HG03354 (cell line): ENCODE measurements around the gene TRMT112.

Experiments
- ATAC-seq: cut with Tn5 transposase; IDR thresholded peaks from one replicate; pipeline ENCODE4 v1.9.1; 2021; ENCODE audit warnings: mild to moderate bottlenecking; ENCODE audit not compliant: unreplicated experiment, poor library complexity, severe bottlenecking

TRMT112 gene

GRCh38 chr11:64283092-64283491, 34.3 kb downstream of the TRMT112 start:
- no peak for ATAC-seq

- ATAC-seq: no peak
Observed at GRCh38 chr11:64281957-64282770, 35.2 kb downstream of the TRMT112 start.

- no peak for ATAC-seq
Observed at GRCh38 chr11:64278576-64279190, 38.7 kb downstream of the TRMT112 start.

GRCh38 chr11:64276653-64277431, 40.5 kb downstream of the TRMT112 start:
- ATAC-seq: no peak

GRCh38 chr11:64275841-64276240, 41.5 kb downstream of the TRMT112 start:
- ATAC-seq: no peak

GRCh38 chr11:64275031-64275800, 42.1 kb downstream of the TRMT112 start:
- no peak for ATAC-seq

GRCh38 chr11:64269540-64270220, 47.7 kb downstream of the TRMT112 start:
- peak; percentile 72 for ATAC-seq

GRCh38 chr11:64268893-64269539, 48.3 kb downstream of the TRMT112 start:
- peak; percentile 16 for ATAC-seq

GRCh38 chr11:64268025-64268892, 49.1 kb downstream of the TRMT112 start:
- ATAC-seq: no peak

GRCh38 chr11:64267207-64267945, 50.0 kb downstream of the TRMT112 start:
- no peak for ATAC-seq
